Stimulated activated CD4-positive, alpha-beta T cell treated with anti-CD3 and anti-CD28 coated beads, TNF-alpha, amount 100 ng/mL, for 24 hours (primary cell): Measurements from ENCODE around the gene ERN1.

Experiments
- DNase-seq, 3 experiments: peaks; one replicate each; pipeline ENCODE4 v3.0.0-alpha.2; 2020; ENCODE audit warnings: low read depth in 3 of 3

ERN1 gene

DNA sequence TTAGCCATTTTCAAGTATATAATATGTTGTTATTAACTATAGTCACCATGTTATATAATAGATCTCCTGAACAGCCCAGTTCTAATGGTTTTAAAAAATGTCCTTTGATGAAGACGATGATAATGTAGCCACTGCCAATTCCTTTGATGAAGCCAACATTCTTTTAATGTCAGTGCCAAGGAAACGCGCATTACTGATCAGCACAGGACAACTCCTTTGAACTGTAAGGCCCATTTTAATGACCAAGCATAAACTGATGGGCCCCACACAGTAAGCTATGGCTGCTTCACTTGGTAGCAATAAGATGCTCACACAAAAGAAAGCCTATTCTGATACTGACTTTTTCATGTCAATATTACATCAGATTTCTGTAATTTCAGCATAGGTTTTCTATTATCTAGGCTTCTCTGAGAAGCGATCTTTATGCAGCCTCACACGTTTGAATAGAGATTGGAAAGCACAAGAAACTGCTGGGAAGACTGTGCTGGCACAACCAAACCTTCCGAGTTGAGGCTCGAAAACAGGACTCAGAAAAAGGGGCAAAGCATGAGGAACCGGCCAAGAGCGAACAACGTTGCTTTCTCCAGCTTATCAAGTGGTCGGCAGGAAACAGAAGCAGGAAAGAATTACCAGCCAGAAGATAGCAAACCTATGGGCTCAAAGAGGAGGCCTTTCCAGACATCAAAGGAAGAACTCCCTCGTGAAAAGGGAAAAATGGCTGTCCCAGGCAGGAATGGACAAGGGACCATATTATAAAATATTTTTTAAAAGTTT lies 19.4 kb downstream of the ERN1 start:
- DNase-seq = no peak

DNA sequence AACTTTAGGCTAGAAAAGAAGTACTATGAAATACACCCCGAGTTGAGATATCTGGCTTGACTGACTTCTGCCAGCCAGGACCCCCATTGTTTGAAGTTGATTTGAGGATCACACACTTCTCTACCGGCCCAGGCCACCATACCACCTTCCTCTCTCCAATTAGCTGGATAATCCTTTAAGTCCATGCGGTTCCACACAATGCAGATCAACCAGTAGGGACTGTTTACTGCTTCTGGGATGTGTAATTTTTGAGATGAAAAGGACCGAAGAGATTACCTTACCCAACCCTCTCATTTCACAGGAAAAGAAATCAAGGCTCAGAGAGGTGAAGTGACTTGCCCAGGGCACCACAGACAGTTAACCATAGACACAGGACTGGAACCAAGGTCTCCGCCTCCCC lies 20.5 kb downstream of the ERN1 start:
- DNase-seq = no peak

DNA sequence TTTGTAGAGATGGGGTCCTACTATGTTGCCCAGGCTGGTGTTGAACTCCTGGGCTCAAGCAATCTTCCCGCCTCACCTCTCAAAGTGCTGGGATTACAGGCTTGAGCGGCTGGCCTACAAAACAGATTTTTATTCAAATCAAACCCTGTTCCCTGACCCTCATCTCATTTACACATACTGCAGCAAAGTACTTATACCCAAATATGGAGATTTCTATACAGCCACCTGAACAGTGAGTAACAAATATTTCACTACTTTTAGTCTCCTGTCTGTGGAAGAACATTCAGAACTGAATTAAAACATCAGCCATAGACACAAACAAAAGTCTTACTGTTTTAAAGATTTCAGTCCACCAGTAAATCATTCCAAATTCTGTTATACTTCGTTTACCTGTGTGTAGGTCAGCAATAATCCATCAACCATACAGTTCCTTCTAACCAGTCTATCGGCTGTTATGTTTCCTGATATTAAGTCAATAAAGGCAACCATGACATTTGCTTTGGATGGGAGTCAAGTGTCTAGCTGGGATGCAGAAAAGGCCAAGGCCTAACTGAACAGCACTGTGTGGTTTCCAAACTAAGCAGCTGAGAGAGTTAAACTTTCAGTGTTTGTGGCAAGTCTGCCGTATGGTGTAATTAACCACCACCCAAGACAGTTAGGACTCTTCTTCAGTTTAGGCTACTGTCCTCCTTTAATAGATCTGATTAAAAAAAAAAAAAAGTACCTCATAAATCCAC lies 22.3 kb downstream of the ERN1 start:
- DNase-seq = no peak

DNA sequence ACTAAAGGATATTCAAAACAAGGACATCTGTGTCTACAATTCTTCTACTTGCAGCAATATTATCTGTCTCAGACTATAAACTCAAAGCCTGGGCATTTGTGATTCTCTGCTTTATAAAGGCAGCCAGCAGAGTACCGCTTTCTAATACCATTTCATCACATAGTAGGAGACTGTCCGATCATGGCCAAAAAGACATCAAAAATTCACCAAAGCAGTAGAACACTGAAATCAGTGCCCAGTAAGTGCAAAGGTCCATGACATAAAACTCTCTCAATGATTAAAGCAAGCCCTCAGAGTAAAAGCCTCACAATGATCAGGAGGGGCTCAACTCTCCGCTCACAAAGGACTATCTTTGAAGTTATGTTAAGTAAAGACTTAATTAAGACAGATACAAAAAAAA lies 23.0 kb downstream of the ERN1 start:
- DNase-seq = no peak

DNA sequence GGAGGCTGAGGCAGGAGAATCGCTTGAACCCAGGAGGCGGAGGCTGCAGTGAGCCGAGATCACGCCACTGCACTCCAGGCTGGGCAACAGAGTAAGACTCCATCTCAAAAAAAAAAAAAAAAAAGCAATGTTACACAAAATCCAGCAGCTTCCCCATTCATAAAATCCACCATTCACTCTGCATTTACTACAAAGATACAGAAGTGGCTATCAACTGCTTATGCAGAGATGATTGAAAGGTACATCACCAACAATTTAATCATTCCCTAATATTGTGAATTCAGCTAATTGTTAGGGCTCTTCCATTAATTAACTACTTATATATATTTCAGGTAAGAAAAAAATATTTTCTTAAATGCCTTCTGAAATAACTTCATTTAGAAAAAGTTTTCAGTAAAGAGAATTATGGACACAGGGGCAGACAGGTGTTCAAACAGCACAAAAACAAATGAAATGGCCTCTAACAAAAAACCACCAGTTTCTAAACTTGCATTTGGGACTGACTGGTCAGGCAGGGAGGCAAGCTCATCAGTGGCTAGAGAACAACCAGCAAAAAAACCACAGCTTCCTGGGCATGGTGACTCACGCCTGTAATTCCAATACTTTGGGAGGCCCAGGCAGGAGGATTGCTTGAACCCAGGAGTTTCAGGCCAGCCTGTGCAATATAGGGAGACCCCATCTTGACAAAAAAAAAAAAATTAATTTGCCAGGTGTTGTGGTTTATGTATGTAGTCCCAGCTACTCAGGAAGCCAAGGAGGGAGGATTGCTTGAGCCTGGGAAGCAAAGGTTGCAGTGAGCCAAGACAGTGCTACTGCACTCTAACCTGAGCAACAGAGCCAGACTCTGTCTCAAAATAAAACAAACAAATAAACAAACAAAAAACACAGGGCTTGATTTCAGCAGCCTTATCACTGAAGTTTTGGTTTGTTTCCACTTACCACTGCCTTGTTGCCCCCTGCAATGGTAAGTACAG lies 26.3 kb downstream of the ERN1 start:
- DNase-seq = no peak

DNA sequence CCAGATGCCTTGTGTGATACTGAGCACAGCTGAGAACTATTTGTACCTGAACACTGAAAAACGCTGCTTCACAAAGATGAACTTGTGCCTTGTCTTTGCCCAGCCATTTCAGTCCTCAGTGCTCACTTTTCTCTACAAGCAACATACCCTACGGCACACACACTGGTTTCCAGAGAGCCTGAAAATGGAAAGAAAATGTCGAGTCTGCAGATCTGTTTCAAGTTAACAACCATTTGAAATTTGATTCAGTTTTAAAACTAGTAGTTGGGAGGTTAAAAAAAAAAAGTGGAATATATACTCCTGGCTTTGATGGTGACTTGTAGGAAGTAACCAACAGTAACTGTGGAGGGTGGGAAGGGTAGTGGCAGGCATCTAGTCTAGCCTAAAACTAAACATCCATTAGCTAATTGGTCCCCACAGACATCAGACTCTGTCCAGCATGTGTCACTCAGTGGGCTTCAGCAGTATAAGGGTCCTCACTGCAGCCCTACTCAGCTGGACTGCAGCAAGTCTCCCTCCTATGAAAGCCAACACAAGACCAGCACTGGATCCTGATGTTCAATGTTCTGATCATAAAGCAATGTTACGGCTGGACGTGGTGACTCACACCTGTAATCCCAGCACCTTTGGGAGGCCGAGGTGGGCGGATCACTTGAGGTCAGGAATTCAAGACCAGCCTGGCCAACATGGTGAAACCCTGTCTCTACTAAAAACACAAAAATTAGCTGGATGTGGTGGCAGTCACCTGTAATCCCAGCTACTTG lies 27.1 kb downstream of the ERN1 start:
- DNase-seq = no peak

DNA sequence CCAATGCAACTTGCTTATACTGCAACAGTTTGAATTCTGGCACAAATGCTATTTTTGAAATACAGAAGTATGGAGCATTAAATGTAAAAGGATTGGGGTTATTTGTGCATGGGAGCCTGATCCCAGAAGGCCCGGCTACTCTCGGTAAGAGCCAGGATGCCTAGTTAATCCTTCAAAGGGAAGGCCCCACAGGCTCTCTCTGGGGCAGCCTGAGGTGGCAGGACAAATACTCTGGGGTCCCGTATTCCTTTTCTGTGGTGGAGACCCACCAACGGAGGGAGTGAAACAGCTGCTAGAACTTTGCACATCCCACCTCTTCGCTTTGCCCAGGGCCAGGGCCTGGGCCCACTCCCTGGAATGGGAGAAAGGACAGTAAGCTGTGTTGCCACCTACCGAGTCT lies 30.4 kb downstream of the ERN1 start:
- no peak for DNase-seq

DNA sequence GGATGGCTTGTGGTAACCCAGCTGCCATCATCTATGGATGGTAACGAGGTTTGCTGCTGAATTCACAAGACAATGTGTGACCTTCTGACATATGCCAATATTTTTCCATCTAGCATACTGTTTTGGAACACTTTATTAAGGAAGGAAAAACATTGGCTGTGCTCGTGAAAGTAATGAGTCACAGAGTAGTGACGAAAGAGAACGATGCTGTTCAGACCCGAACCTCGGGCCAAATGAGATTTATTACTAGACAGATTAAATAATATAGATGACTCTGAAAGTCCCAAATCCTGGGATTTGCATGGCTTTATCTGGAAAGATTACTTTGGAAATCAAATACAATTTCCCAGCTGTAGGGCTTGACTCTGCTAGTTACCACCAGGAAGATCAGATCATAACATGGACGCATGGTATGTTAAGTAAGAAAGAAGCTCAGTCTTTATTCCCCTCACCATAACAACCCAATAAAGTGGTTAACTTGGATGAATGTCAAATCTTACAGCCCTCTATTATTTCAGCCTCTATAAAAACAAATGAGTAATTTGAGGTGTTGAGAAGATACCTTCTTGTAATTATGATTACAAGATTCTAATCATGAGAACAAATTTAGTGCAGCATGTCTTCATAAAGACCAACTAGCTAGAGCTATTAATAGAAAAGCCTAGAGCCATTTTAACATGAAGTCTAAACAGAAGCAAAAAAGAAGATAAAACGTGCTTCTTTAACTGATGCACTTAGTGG lies 32.6 kb downstream of the ERN1 start:
- no peak for DNase-seq

DNA sequence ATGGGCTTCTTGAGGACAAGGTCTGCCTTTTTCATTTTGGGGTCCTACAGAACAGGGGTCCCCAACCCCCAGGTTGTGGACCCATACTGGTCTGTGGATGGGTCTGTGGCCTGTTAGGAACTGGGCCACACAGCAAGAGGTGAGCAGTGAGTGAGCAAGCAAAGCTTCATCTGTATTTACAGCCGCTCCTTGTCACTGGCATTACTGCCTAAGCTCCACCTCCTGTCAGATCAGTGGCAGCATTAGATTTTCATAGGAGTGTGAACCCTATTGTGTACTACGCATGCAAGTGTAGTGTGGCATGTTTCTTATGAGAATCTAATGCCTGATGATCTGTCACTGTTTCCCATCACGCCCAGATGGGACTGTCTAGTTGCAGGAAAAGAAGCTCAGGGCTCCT lies 33.9 kb downstream of the ERN1 start:
- no peak for DNase-seq

DNA sequence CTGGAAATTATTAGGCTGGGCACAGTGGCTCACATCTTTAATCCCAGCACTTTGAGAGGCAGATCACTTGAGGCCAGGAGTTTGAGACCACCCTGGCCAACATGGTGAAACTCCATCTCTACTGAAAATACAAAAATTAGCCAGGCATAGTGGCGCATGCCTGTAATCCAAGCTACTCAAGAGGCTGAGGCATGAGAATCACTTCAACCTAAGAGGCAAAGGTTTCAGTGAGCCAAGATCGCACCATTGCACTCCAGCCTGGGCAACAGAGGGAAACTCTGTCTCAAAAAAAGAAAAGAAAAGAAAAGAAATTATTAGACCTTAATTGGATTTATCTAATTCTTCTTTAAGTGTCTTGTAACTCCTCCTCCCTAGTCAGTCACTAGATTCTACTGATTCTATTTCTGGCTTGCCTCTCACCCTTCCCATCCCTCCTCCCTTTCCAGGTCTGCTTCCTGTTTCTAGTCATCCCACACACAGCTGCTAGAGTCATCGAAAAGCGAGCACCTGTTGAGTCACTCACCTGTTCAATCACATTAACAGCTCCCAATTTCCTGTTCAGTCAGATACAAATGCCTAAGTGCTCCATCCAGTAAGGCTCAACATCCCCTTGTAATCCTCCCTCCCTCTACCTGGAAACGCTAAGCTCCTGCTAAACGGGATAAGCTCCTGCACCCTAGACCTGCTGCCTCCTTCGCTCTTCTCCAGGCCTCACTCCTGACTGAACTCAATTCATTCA lies 34.6 kb downstream of the ERN1 start:
- DNase-seq = no peak

DNA sequence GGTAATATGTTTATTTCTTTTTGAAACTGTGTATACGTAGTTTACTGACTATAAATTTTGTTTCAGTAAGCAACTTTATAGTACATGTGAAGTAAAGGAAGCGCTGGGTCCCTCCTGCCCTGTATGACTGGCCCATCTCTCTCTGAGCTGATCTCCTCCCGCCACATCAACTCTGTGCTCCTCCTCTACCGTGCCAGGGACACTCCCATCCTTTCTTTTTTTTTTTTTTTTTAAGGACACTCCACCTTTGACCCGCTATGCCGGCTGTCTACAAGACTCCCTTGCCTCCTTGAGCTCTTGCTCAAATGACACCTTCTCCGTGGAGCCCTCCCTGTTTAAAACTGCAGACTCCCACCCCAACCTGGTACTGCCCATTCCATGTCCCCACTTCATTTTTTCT lies 35.5 kb downstream of the ERN1 start:
- DNase-seq = no peak

DNA sequence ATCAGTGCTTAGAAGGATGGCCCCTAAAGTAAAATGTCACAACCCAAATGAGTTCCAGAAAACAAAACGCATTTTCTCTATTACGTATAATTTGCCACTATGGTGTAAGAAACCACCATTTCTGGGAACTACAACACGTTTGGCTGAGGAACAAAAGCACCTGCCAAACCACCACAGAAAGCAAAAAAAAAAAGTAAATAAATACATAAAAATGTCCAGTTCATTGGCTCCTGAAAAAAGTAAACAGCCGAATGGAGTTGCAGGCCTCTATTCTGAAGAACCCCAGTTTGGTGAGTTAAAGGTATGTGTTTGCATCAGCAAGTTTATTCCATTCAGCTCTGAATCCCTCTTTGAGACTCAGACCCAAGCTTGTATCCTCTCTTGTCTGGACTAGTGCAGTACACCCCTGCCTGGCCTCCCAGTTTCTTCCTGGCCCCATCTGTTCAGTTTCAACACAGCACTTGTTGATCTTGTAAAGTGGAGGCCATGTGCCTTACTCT lies 36.9 kb downstream of the ERN1 start:
- no peak for DNase-seq

DNA sequence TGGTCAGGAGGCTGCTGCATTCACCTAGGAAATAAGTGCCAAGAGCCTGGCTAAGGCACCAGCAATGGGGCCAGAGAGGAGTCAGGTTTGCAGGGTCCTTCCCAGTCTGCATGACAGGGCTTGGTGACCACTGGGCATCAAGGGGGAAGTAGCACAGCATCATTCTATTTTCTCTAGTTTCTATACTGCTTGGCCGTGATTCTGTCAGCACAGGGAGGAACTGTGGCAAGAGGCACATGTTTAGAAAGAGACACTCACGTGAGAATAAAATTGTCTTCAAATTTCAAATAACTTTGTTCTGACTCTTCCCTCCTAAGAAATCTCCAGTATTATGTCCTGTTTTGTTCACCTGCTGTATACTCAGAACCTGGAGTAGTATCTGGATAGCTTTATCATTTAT lies 37.8 kb downstream of the ERN1 start:
- no peak for DNase-seq

DNA sequence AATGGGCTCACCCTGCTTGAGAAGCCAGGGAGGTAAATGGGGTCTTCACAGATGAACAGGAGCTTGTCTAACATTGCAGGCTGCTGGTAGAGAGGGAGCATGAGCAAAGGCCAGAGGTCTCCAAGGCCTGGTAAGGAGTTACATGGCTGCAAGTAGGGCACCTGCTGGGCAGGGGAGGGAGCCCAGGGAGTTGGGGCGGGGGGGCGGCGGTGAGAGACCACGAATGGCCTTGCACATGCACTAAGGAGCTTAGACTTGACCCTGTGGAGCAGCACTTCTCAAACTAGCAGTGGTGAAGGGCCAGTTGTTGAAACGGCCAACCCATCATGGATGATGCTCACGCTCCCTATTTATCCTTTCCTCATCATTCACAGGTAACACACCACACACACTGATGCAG lies 38.4 kb downstream of the ERN1 start:
- DNase-seq = no peak

DNA sequence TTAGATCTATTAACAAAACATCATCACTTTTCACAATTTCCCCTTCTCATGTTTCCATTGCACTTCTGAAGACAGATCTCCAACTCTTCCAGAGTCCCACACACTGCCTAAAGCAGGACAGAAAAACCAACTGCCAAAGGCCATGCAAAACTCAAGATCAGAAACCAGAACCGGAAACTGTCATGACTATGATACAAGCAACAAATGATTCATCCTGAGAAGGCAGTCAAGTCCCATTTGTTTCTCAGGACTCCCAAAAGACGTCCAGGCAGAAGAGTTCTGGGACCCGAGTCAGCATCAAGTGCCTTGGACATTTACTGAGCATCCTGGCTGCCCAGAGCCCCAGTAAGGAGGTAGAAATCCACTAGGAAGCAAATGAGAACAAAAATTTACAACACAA lies 38.8 kb downstream of the ERN1 start:
- no peak for DNase-seq

DNA sequence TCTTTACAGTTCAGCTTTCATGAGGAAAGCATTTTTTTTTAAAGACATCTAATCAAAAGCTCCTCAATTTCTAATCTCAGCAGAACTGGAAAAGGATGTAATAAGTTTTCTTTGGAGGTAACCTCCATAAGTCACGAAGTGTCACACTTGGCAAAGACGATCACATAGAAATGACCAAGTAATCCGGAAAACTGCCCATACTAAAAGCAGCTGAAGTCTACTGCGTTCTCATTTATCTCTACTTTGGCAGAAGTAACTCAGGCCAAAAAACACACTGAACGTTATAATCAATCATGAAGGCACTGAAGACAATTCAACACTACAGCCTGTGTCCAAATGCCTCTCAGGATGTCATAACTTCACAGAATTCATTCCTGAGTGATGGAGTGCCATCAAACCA lies 39.8 kb downstream of the ERN1 start:
- no peak for DNase-seq

DNA sequence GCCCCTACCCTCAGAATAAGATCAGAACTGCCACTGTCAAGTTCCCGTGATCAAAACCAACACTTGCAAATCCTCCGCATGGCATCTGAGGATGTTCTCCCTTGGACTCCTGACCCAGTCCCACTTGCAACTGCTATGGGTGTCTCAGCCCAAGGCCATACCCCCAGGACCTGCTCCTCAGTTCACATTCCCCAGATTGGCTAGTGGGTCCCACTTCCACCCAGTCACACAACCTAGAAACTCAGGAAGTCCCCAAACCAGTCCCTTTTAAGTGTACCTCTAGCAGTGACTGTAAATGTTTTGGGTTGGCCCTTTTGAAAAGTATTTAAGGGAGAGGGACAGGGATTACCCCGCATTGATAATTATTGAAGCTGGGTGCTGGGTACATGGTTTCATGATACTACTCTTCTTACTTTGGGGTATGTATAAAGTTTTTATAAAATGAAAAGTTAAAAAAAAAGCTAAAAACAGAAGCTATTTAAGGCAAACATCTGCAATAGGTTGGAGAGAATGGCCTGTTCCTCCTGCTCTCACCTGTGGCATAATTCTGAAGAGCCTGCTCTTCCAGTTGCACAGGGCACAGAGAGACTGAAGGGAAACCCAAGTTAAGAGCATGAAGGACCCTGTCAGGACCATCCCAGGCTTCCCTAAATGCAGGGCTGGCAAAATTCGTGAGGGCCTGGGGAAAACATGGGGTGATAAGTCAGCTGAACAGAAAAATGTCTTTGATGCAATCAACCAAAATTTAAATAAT lies 42.5 kb downstream of the ERN1 start:
- no peak for DNase-seq

DNA sequence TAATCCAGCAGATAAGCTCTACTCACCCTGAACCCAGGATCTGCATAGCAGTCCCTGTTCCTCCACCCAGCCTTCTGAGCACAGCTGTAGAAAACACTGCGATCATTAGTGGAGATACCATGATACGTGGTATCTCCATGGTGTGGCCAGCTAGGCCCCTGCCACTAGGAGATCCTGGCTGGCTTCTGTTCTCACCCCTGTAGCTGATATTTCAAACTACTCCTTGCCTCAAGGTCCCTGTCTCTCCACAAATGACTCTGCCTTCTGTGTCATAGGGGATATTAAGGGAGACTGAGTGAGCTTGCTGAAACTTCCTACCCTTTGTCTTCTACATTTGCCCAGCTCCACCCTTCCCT lies 44.3 kb downstream of the ERN1 start:
- DNase-seq = no peak

DNA sequence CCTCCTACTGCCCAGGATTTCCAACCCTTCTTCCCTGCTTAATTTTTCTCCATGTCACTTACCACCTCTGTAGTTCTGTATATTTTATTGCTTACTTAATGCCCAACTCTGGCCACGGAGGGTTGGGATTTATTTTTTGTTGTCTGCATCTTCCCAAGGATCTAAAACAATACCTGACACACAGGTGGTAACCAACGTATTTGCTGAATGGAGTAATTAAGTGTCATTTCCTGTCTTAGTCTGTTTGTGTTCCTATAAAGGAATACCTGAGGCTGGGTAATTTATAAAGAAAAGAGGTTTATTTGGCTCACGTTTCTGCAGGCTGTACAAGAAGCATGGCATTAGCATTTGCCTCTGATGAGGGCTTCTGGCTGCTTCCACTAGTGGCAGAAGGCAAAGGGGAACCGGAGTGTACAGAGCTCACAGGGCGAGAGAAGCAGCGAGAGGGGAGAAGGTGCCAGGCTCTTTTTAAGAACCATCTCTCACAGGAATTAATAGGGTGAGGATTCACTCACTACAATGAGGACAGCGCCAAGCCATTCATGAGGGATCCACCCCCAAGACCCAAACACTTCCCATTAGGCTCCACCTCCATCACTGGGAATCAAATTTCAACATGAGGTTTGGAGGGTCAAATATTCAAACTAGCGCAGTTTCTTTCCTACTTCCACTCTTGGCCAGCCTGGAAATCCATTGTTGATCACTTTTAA lies 44.8 kb downstream of the ERN1 start:
- no peak for DNase-seq
